ENCODE data around the gene ALK. TPM values are rescaled to one million over a fixed set of nuclear protein-coding genes. Genes with fewer than 3 reads are reported as not detected.

Gene ALK
- polyA plus RNA-seq, 3 donors: not detected

DNA sequence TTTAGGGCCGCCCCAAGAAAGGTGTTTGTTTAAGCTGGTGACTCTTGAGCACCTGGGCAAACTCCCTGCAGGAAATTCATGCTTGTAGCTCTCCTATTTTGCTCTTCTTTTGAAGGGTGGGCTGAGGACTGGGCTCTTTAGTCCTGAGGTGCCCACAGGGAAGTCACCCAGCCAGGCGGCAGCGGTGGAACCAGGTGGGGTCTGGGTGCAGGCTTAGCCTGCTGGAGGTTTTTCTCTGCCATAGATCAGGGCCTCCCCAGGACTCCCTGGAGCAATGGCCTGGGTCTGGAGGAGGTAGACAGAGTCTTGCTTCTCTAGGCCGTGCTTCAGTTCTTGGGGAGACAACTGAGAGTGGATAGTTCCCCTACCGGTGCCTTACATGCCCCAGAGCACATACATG, 706.3 kb downstream of the ALK start:
- no peak overlapping the region for H3K4me3 Mint-ChIP-seq

DNA sequence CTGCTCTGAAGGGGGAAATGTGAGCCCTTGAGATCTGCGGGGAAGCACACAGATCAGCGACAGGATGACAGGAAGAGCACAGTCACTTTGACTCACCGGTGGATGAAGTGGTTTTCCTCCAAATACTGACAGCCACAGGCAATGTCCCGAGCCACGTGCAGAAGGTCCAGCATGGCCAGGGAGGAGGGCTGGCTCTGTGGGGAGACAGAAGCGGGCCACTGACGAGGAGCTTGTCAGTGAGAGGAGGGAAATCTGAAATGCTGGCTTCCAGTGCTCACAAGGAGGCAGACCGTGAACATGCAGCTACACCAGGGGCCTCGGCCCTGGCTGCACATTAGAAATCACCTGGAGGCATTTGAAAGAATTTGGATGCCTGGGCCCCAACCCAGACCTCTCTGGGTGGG, 707.5 kb downstream of the ALK start:
- Mint-ChIP-seq H3K4me1 (peaks cover 3% of the 10 kb centered on the region), H3K27me3 (ENCODE audit: low read depth in 3 of 3) (peaks cover 8 to 11% (median 10%) of the 10 kb centered on the region in 3 donors), H3K4me3 (no peak overlapping the region), H3K9me3 (no peaks in the 10 kb centered on the region), H3K27ac (peak overlapping the region in 2 of 7 donors; percentile 15 to 20), H3K36me3 (no peaks in the 10 kb centered on the region)
- Histone ChIP-seq H3K9me3 (replicated peaks in 1 of 2; ENCODE audit: control insufficient read depth in 1 of 2, insufficient read depth in 1 of 2, low read length in 2 of 2) (no peaks in the 10 kb centered on the region), H3K9ac (ENCODE audit: insufficient read depth, low read length, poor library complexity, severe bottlenecking) (no peak overlapping the region), H3K27ac (ENCODE audit: low read depth in 1 of 2, low read length in 2 of 2) (no peak overlapping the region), H3K36me3 (replicated peaks in 1 of 2; ENCODE audit: control insufficient read depth in 1 of 2, insufficient read depth in 2 of 2, low read length in 2 of 2) (no peaks in the 10 kb centered on the region), H2AFZ (ENCODE audit: insufficient read depth, low read depth, low read length, poor library complexity, severe bottlenecking) (no peak overlapping the region), H3K27me3 (ENCODE audit: control insufficient read depth in 2 of 2, insufficient read depth in 2 of 2, low read length in 2 of 2) (no peaks in the 10 kb centered on the region), H3K4me1 (ENCODE audit: control insufficient read depth in 1 of 2, insufficient read depth in 2 of 2, low read length in 2 of 2) (peaks cover 0 to 20% of the 10 kb centered on the region in 2 donors), H3K4me2 (replicated peaks; ENCODE audit: extremely low read depth, low read length, poor library complexity, severe bottlenecking) (no peak overlapping the region), H3K79me2 (ENCODE audit: insufficient read depth, low read length) (no peaks in the 10 kb centered on the region), H3K4me3 (replicated peaks in 1 of 3; ENCODE audit: low read depth in 2 of 3, low read length in 3 of 3) (no peak overlapping the region), H4K20me1 (ENCODE audit: insufficient read depth, low read length) (no peaks in the 10 kb centered on the region)
- TF ChIP-seq, protein P1, sequence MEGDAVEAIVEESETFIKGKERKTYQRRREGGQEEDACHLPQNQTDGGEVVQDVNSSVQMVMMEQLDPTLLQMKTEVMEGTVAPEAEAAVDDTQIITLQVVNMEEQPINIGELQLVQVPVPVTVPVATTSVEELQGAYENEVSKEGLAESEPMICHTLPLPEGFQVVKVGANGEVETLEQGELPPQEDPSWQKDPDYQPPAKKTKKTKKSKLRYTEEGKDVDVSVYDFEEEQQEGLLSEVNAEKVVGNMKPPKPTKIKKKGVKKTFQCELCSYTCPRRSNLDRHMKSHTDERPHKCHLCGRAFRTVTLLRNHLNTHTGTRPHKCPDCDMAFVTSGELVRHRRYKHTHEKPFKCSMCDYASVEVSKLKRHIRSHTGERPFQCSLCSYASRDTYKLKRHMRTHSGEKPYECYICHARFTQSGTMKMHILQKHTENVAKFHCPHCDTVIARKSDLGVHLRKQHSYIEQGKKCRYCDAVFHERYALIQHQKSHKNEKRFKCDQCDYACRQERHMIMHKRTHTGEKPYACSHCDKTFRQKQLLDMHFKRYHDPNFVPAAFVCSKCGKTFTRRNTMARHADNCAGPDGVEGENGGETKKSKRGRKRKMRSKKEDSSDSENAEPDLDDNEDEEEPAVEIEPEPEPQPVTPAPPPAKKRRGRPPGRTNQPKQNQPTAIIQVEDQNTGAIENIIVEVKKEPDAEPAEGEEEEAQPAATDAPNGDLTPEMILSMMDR (IDR thresholded peaks at IDR 0.05): no peak
- peak in 1 of 3 donors; percentile 20 for DNase-seq
- WGBS (ENCODE audit: insufficient coverage): 34% methylated on average over 9 of the region's 9 CpGs
- intact Hi-C loops (cut with micrococcal nuclease): no loop called here

More for the DNA sequence above, 706.3 kb downstream of the ALK start:
- Histone ChIP-seq H3K27ac (ENCODE audit: low read depth in 1 of 2, low read length in 2 of 2) (no peak overlapping the region), H3K9ac (ENCODE audit: insufficient read depth, low read length, poor library complexity, severe bottlenecking) (no peak overlapping the region), H3K27me3 (ENCODE audit: control insufficient read depth in 2 of 2, insufficient read depth in 2 of 2, low read length in 2 of 2) (no peaks in the 10 kb centered on the region), H3K4me3 (replicated peaks in 1 of 3; ENCODE audit: low read depth in 2 of 3, low read length in 3 of 3) (no peak overlapping the region), H3K9me3 (replicated peaks in 1 of 2; ENCODE audit: control insufficient read depth in 1 of 2, insufficient read depth in 1 of 2, low read length in 2 of 2) (no peaks in the 10 kb centered on the region), H3K4me2 (replicated peaks; ENCODE audit: extremely low read depth, low read length, poor library complexity, severe bottlenecking) (no peak overlapping the region), H4K20me1 (ENCODE audit: insufficient read depth, low read length) (no peaks in the 10 kb centered on the region), H3K4me1 (ENCODE audit: control insufficient read depth in 1 of 2, insufficient read depth in 2 of 2, low read length in 2 of 2) (peaks cover 0 to 20% of the 10 kb centered on the region in 2 donors), H3K36me3 (replicated peaks in 1 of 2; ENCODE audit: control insufficient read depth in 1 of 2, insufficient read depth in 2 of 2, low read length in 2 of 2) (no peaks in the 10 kb centered on the region), H2AFZ (ENCODE audit: insufficient read depth, low read depth, low read length, poor library complexity, severe bottlenecking) (no peak overlapping the region), H3K79me2 (ENCODE audit: insufficient read depth, low read length) (no peaks in the 10 kb centered on the region)
- no peaks in the 10 kb centered on the region for H3K36me3 Mint-ChIP-seq
- DNase-seq: no peak
- no peaks in the 10 kb centered on the region for H3K9me3 Mint-ChIP-seq
- intact Hi-C loops (cut with micrococcal nuclease): no loop called here
- H3K27ac Mint-ChIP-seq: no peak overlapping the region
- H3K27me3 Mint-ChIP-seq (ENCODE audit: low read depth in 3 of 3): peaks cover 8 to 15% (median 11%) of the 10 kb centered on the region in 3 donors
- 88% methylated on average over 4 of the region's 5 CpGs for WGBS (ENCODE audit: insufficient coverage)
- peaks cover 3% of the 10 kb centered on the region for H3K4me1 Mint-ChIP-seq
- TF ChIP-seq, protein P1 (IDR thresholded peaks at IDR 0.05): no peak

Data from CD14-positive monocyte (primary cell).